Measurements from ENCODE around the gene KRTAP1-5.

DNA sequence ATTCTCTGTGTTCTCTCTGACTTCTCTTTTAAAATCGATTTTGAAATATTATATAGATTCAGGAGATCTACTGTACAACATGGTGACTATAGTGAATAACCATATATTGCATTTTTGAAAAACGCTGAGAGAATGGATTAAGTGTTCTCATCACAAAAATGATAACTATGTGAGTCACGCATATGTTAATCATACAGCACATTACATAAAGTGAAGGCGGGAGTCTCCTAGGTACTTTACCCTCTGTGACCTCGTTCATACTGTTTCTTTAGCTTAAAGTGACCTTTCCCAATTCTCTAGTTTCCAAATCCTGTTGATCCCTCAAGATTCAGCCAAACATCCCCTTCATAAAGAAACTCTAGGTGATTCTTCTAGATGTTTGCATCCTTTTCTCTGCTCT, 24.2 kb downstream of the KRTAP1-5 start:
- TF ChIP-seq EZH2 (IDR thresholded peaks at IDR 0.05; ENCODE audit: insufficient read depth, low read length), result no peak
- TF ChIP-seq, protein P1, sequence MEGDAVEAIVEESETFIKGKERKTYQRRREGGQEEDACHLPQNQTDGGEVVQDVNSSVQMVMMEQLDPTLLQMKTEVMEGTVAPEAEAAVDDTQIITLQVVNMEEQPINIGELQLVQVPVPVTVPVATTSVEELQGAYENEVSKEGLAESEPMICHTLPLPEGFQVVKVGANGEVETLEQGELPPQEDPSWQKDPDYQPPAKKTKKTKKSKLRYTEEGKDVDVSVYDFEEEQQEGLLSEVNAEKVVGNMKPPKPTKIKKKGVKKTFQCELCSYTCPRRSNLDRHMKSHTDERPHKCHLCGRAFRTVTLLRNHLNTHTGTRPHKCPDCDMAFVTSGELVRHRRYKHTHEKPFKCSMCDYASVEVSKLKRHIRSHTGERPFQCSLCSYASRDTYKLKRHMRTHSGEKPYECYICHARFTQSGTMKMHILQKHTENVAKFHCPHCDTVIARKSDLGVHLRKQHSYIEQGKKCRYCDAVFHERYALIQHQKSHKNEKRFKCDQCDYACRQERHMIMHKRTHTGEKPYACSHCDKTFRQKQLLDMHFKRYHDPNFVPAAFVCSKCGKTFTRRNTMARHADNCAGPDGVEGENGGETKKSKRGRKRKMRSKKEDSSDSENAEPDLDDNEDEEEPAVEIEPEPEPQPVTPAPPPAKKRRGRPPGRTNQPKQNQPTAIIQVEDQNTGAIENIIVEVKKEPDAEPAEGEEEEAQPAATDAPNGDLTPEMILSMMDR (IDR thresholded peaks at IDR 0.05; ENCODE audit: insufficient read depth, low read depth, low read length), result no peak
